ENCODE results near the gene FAIM. TPM values are rescaled to one million over a fixed set of nuclear protein-coding genes. Genes with fewer than 3 reads are reported as not detected.

FAIM gene
- polyA plus RNA-seq, 1 of the 3 experiments (the other 2 are of a cell fraction), result 3.0 TPM

DNA sequence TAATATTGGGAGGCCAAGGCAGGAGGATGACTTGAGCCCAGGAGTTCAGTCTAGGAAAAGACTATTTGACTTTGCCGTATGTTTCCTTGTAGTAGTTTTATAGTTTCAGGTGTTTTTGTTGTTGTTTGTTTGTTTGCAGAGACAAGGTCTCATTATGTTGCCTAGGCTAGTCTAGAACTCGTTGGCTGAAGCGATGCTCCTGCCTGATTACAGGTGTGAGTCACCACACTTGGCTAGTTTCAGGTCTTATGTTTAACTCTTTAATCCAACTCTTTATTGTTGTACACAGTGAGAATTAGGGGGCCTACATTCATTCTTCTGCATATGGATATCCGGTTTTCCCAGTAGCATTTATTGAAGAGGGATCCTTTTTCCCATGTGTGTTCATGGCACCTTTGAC is 32.0 kb downstream of the FAIM start:
- Histone ChIP-seq H3K79me2 (ENCODE audit: insufficient read depth) (no peaks in the 10 kb centered on the region), H3K4me2 (no peak overlapping the region), H3K36me3 (replicated peaks in 1 of 2; ENCODE audit: control insufficient read depth in 1 of 2, insufficient read depth in 2 of 2, low read length in 1 of 2) (no peaks in the 10 kb centered on the region), H2AFZ (ENCODE audit: low read depth) (no peak overlapping the region), H3K4me3 (ENCODE audit: low read depth in 2 of 2, low read length in 1 of 2) (no peak overlapping the region), H3K9me3 (peaks cover 10% of the 10 kb centered on the region; the same call in 1 of the 2 replicates), H3K27me3 (ENCODE audit: insufficient read depth) (no peaks in the 10 kb centered on the region), H3K9me2 (no peaks in the 10 kb centered on the region), H3K9ac (no peak overlapping the region), H3F3A (replicated peaks; ENCODE audit: insufficient read depth) (peaks cover 5% of the 10 kb centered on the region), H4K20me1 (ENCODE audit: insufficient read depth) (no peaks in the 10 kb centered on the region), H3K27ac (ENCODE audit: low read depth in 2 of 2, low read length in 1 of 2) (no peak overlapping the region), H3K4me1 (ENCODE audit: control insufficient read depth in 1 of 2, insufficient read depth in 2 of 2, low read depth in 1 of 2, low read length in 1 of 2) (no peaks in the 10 kb centered on the region)
- ChIA-PET POLR2A (no interaction called here), CTCF (no interaction called here)
- no peak for DNase-seq
- TF ChIP-seq, protein P1, sequence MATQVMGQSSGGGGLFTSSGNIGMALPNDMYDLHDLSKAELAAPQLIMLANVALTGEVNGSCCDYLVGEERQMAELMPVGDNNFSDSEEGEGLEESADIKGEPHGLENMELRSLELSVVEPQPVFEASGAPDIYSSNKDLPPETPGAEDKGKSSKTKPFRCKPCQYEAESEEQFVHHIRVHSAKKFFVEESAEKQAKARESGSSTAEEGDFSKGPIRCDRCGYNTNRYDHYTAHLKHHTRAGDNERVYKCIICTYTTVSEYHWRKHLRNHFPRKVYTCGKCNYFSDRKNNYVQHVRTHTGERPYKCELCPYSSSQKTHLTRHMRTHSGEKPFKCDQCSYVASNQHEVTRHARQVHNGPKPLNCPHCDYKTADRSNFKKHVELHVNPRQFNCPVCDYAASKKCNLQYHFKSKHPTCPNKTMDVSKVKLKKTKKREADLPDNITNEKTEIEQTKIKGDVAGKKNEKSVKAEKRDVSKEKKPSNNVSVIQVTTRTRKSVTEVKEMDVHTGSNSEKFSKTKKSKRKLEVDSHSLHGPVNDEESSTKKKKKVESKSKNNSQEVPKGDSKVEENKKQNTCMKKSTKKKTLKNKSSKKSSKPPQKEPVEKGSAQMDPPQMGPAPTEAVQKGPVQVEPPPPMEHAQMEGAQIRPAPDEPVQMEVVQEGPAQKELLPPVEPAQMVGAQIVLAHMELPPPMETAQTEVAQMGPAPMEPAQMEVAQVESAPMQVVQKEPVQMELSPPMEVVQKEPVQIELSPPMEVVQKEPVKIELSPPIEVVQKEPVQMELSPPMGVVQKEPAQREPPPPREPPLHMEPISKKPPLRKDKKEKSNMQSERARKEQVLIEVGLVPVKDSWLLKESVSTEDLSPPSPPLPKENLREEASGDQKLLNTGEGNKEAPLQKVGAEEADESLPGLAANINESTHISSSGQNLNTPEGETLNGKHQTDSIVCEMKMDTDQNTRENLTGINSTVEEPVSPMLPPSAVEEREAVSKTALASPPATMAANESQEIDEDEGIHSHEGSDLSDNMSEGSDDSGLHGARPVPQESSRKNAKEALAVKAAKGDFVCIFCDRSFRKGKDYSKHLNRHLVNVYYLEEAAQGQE (IDR thresholded peaks at IDR 0.05; ENCODE audit: low read depth, low read length), result no peak
- TF ChIP-seq MXI1 (IDR thresholded peaks at IDR 0.05; ENCODE audit: low read depth, low read length), result no peak
- no peak for TF ChIP-seq GATA2 (CRISPR knock-in tag; IDR thresholded peaks at IDR 0.05)
- TF ChIP-seq, protein P2, sequence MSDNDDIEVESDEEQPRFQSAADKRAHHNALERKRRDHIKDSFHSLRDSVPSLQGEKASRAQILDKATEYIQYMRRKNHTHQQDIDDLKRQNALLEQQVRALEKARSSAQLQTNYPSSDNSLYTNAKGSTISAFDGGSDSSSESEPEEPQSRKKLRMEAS (IDR thresholded peaks at IDR 0.05; ENCODE audit: low read depth), result no peak
- no peak for TF ChIP-seq GABPA (IDR thresholded peaks at IDR 0.05; ENCODE audit: low read depth)
- no peak for TF ChIP-seq TCF12 (IDR thresholded peaks at IDR 0.05)
- TF ChIP-seq, protein P3, sequence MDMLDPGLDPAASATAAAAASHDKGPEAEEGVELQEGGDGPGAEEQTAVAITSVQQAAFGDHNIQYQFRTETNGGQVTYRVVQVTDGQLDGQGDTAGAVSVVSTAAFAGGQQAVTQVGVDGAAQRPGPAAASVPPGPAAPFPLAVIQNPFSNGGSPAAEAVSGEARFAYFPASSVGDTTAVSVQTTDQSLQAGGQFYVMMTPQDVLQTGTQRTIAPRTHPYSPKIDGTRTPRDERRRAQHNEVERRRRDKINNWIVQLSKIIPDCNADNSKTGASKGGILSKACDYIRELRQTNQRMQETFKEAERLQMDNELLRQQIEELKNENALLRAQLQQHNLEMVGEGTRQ (IDR thresholded peaks at IDR 0.05; ENCODE audit: borderline replicate concordance, low read depth, low read length), result no peak
- TF ChIP-seq, protein P4, sequence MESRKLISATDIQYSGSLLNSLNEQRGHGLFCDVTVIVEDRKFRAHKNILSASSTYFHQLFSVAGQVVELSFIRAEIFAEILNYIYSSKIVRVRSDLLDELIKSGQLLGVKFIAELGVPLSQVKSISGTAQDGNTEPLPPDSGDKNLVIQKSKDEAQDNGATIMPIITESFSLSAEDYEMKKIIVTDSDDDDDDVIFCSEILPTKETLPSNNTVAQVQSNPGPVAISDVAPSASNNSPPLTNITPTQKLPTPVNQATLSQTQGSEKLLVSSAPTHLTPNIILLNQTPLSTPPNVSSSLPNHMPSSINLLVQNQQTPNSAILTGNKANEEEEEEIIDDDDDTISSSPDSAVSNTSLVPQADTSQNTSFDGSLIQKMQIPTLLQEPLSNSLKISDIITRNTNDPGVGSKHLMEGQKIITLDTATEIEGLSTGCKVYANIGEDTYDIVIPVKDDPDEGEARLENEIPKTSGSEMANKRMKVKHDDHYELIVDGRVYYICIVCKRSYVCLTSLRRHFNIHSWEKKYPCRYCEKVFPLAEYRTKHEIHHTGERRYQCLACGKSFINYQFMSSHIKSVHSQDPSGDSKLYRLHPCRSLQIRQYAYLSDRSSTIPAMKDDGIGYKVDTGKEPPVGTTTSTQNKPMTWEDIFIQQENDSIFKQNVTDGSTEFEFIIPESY (IDR thresholded peaks at IDR 0.05; ENCODE audit: borderline replicate concordance, low read depth), result no peak
- no peak for TF ChIP-seq RAD21 (IDR thresholded peaks at IDR 0.05; ENCODE audit: low read length)
- TF ChIP-seq FOXJ3 (CRISPR knock-in tag; IDR thresholded peaks at IDR 0.05), result no peak
- TF ChIP-seq NRF1 (IDR thresholded peaks at IDR 0.05; ENCODE audit: low read depth, low read length), result no peak
- WGBS (ENCODE audit: low lambda C conversion rate), result 75% methylated on average over 4 of the region's 4 CpGs

Data from SK-N-SH (cell line).